Right ventricle myocardium superior (tissue), 1 donor: ENCODE data around the gene DCAF11. TPM values are rescaled to one million over a fixed set of nuclear protein-coding genes. Genes with fewer than 3 reads are reported as not detected.

Experiments used
- ATAC-seq: fragments of 200-7000 bp; cut with Tn5 transposase; one replicate; pipeline ENCODE4 v1.9.1; 2020; ENCODE audit warnings: mild to moderate bottlenecking; ENCODE audit not compliant: poor library complexity
- DNase-seq: peaks from one replicate; pipeline ENCODE4 v3.0.0-alpha.2; 2020
- intact Hi-C: fragments of 100-400 bp; cut with DNase I; formaldehyde crosslinking; loops from one replicate; pipeline ENCODE4 v1.11.2; 2022
- total RNA-seq: library from RNA; stranded (reverse); fragmentation: NEBNext Ultra II Directional; extraction: Animal tissue kit (Norgen Biotek cat#: 25700); gene quantifications from one replicate; pipeline ENCODE4 v1.2.1, GENCODE V29; 2021
- donor health status: DM: no; HTN: yes; CAD: no; lungs with severe emphysema.

The DCAF11 gene
- total RNA-seq, 1 donor from 2014 or later = 81.7 TPM

DNA sequence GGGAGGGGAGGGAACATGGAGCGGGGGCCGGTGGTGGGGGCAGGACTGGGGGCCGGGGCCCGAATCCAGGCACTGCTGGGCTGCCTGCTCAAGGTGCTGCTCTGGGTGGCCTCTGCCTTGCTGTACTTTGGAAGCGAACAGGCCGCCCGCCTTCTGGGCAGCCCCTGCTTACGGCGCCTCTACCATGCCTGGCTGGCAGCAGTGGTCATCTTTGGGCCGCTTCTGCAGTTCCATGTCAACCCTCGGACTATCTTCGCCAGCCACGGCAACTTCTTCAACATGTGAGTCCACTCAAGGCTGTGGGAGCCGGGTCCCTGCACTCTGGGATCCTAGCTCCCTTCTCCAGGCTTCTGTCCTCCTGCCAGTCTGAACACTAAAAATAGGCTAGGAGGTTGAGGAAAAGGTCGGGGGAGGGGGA is 17.0 kb downstream of the DCAF11 start:
- intact Hi-C loops = no loop called here

GRCh38 chr14:24132061-24132685 is 17.6 kb downstream of the DCAF11 start:
- intact Hi-C loops = no loop called here
- ATAC-seq (peak; percentile 3), DNase-seq (peak; percentile 58)

More for the DNA sequence above, 17.0 kb downstream of the DCAF11 start:
- ATAC-seq (peak; percentile 56), DNase-seq (peak; percentile 50)

DNA sequence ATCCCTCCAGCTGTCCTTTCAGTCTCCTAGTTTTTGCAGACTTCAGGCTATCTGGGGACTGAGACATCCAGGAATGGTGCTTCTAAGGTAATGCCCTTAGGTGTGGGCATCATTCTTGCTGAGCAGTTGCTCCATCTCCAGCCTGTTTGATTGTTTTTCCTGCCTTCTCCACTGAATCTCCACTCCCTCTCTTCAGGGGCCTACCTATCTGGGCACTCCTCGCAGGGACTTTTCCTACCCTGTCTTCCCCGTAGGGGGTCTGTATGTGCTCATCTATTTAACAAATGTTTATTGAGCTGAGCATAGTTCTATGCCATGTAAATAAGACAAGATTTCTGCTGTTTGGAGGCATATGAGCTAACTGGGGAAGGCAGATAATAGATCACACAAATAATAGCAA is 18.4 kb downstream of the DCAF11 start:
- no peak for ATAC-seq
- DNase-seq = no peak
- intact Hi-C loops = no loop called here

GRCh38 chr14:24133735-24134134 is 19.2 kb downstream of the DCAF11 start:
- intact Hi-C loops = no loop called here
- ATAC-seq = no peak
- no peak for DNase-seq

DNA sequence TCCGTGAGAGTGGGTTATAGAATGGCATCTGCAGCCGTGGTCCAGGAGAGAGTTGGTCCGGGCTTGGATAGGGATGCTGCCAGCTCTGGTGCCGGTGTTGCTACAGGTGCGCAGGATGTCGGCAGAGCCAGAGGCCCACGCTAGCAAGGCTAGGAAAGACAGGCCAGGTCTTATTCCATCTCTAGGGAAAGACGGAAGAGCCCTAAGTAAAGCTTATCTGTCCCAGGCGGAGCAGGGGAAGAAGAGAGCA is 20.9 kb downstream of the DCAF11 start:
- intact Hi-C loops = no loop called here
- ATAC-seq = no peak
- DNase-seq = no peak

GRCh38 chr14:24135834-24136683 is 21.5 kb downstream of the DCAF11 start, which contains the start of gene PSME1:
PSME1 (plus strand) TSS chr14:24136194; CDS start chr14:24136263, 69 bp downstream.
- peak; percentile 91 for ATAC-seq
- intact Hi-C loops = no loop called here
- DNase-seq = peak; percentile 96

DNA sequence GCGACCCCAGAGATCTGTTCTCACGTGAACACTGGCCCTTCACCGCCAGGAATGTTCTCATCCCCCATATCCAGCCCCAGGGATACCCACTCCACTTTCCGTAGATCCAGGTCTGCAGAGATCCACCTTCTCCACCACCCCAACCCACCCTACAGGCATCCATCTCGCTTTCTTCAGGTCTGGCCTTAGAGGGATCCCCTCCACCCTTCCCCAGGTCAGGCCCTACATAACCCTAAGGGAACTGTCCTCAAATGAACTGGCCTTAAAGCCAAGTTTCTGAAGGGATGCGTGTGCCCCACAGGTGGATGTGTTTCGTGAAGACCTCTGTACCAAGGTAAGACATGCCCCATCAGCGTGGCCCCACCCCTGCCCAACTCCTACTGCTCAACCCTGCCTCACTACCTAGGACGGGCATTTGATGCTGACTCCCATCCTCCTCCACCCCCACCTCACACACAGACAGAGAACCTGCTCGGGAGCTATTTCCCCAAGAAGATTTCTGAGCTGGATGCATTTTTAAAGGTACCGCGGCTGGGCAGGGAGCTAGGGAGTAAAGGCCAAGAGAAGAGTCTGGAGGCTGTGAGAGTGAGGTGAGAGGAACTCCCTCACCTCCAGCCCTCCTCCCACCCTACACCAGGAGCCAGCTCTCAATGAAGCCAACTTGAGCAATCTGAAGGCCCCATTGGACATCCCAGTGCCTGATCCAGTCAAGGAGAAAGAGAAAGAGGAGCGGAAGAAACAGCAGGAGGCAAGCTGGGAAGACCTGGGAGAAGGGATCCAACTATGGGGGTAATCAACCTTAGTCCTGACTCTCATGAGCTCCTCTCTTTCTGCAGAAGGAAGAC is 22.3 kb downstream of the DCAF11 start:
- no peak for DNase-seq
- no peak for ATAC-seq
- intact Hi-C loops = no loop called here

DNA sequence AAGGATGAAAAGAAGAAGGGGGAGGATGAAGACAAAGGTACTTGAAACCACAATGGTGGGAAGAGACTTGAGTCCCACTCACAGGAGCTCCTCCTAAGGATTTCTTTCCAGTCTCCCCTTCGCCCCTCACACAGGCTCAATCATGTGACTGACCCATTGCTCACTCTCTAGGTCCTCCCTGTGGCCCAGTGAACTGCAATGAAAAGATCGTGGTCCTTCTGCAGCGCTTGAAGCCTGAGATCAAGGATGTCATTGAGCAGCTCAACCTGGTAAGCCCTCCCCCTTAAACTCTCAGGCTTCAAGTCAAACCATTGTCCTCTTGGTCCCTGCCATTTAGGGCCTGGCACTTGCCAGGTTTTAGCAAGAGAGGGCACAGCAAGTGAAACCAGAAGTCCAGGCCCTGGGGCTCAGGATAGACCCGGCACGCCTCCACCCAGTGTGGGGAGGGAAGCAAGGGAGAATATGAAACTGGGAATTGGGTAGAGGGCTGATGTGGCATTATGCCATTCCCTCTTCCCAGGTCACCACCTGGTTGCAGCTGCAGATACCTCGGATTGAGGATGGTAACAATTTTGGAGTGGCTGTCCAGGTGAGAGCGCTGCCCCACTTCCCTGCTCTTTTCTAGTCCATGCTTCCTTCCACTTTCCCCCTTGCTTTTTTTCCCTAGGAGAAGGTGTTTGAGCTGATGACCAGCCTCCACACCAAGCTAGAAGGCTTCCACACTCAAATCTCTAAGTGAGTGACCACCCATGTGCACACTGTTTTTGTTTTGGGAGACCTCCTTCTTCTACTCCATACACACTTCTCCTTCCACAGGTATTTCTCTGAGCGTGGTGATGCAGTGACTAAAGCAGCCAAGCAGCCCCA is 23.2 kb downstream of the DCAF11 start:
- no peak for DNase-seq
- intact Hi-C loops = no loop called here
- no peak for ATAC-seq

- no peak for DNase-seq
- intact Hi-C loops = no loop called here
- no peak for ATAC-seq
These were observed 24.1 kb downstream of the DCAF11 start for GRCh38 chr14:24138396-24139271.

DNA sequence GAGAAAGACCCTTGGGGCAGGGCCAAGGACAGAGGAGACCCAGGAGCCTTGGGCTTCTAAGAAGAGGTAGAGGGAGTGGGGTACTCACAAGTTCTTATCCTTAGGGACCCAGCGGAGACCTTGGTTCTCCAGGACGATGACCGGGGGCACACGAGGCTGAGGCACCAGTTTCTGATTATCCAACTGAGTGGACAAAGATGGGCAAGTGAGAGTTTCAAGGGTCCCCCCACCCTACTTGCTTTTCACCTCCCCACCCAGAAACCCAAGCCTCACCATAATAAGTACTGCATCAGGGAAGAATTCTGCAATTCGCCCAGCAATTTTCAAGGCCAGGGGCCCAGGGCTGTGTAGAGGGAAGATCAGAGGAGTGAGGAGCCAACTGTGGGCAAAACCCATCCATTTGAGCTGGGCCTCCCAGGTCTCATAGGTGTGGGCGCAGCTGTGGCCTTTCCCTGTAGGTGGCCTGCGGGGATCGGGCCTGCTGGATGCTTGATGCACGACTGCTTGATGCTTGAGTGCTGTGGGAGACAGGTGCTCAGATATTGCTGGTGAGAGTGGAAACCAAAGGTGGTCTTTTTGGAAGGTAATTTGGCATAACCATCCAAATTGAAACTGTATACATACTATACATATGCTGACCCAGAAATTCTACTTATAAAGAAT is 24.8 kb downstream of the DCAF11 start:
- ATAC-seq = no peak
- intact Hi-C loops = no loop called here
- no peak for DNase-seq

DNA sequence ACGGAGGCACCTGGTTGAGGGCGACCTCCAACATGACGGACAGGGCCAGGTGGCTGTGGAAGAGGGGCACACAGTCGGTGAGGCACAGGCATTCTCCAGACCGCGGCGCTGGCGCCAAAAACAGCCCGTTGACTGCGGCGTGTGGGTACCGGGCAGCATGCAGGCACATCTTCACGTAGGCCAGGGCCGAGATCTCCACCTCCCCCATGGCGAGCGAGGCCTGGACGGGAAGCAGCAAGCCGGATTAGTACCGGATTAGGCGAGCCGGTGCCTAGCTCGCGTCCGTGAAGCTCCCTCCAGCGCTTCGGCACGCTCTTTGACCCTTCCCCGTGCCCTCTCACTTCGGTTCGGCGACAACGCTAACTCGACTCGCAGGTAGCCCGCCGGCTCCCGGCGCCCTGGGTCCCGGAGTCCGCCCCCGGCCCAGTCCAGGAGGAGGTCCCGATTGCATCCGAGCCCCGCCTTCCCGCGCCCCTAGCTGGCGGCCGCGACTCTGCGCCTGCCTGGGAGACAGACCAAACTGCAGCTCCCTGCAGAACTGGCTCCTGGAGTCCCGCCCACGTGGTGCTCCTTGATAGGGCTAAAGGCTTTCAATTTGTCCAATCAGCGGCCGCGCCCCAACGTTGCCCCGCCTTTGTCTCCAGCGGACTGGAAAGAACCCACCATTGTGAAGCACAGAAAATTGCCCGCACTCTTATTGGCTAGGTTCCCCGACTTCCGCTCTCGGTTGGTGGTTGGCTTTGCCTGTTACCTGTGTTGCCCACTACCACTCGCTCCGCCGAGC is 26.7 kb downstream of the DCAF11 start, which contains the start of gene EMC9:
Gene EMC9 (minus strand): TSS at position 495 of the 784 bp plus-strand sequence. CDS start 287 bp downstream, at position 208.
- ATAC-seq = peak; percentile 95
- peak; percentile 100 for DNase-seq
- intact Hi-C loops = no loop called here

- DNase-seq (no peak), ATAC-seq (no peak)
- intact Hi-C loops = no loop called here
These were observed 28.9 kb downstream of the DCAF11 start for GRCh38 chr14:24143511-24143910.

DNA sequence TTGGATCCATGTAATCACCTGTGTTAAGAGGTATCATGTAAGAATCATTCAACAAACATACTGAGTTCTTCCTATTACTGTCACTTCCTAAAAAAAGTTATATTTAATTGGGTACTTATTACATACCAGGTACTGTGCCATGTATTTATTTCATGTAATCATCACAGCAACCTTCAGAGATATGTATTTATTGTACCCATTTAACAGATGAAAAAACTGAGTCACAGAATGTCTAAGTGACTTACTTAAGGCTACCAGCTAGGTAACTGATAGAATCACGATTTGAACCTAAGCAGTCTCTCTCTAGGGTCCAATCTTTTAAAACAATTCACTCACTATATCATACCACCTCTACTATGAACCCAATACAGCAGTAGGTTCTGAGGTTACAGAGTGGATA is 29.9 kb downstream of the DCAF11 start:
- DNase-seq = no peak
- intact Hi-C loops = no loop called here
- ATAC-seq = no peak

DNA sequence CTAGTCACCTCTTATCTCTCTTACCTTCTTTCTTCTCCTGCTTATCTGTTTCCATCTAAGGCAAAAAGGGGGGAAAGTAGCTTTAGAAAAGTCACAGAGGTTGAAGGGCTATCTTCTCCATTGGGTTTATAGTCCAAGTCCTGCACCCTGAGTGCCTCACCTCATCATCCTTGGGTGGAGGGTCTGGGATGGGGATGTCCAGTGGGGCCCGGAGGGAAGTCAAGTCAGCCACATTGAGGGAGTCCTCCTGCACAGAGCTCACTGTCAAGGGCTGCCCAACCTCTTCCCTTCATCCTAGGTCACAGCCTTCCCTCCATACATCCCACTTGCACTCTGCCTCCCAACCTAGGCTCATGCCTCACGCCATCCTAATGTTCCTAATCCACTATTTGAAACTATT is 30.6 kb downstream of the DCAF11 start:
- intact Hi-C loops = no loop called here

GRCh38 chr14:24145690-24146452 is 31.3 kb downstream of the DCAF11 start:
- ATAC-seq = no peak
- DNase-seq = no peak
- intact Hi-C loops = no loop called here

More for the DNA sequence above, 30.6 kb downstream of the DCAF11 start:
- DNase-seq (no peak), ATAC-seq (no peak)
